Muscle layer of colon (tissue), 2 donors: ENCODE measurements around the gene KCNAB3.
A peak's percentile ranks its signal among the peaks of the same experiment; 100 is the strongest.

Experiments used
- H3K27ac ChIP-seq: one replicate; pipeline ENCODE4 v1.7.0; 2013; ENCODE audit warnings: low read depth, mild to moderate bottlenecking, low read length, moderate library complexity
- H3K27me3 ChIP-seq, 2 donors: one replicate each; pipeline ENCODE4 v1.7.0; 2013; ENCODE audit warnings: low read length in 2 of 2, mild to moderate bottlenecking in 2 of 2; ENCODE audit not compliant: insufficient read depth in 2 of 2, control insufficient read depth in 1 of 2
- H3K36me3 ChIP-seq: one replicate; pipeline ENCODE4 v1.7.0; 2013; ENCODE audit warnings: mild to moderate bottlenecking, low read length; ENCODE audit not compliant: insufficient read depth
- H3K4me1 ChIP-seq: one replicate; pipeline ENCODE4 v1.7.0; 2013; ENCODE audit warnings: mild to moderate bottlenecking, low read length; ENCODE audit not compliant: insufficient read depth
- H3K4me3 ChIP-seq, 2 donors: one replicate each; pipeline ENCODE4 v1.7.0; 2013; ENCODE audit warnings: low read length in 2 of 2, low read depth in 1 of 2, mild to moderate bottlenecking in 1 of 2, moderate library complexity in 1 of 2
- H3K9ac ChIP-seq: one replicate; pipeline ENCODE4 v1.7.0; 2013; ENCODE audit warnings: low read length
- H3K9me3 ChIP-seq: one replicate; pipeline ENCODE4 v1.7.0; 2013; ENCODE audit warnings: mild to moderate bottlenecking, low read length
- donor health status: abdominal sarcoma.
- donor health status: Adenocarcinoma of cecum.

KCNAB3 gene

DNA sequence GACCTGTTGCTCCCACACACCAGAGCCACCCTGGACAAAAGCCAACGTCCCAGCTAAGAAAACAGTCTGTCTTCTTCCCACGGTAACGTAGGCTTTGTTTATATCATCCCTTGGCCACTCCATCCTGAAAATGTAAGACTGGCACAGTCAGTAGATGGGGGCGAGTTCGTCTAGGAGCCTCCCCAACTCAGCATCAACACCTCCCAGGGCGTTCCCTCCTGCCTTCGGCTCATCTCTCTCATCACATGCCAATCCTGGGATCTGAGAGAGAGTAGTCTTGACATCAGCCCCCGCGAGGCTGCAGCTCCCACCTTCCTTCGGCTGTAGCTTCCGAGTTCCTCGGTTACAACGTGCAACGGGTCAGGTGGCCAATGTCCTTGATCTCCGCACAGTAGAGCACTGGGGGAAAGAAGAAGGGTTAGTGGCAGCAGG is 14.5 kb downstream of the KCNAB3 start:
- peaks cover 23% of the 10 kb centered on the region for H3K36me3 ChIP-seq
- peaks cover 15% of the 10 kb centered on the region for H3K4me1 ChIP-seq
- peak overlapping the region; percentile 95 for H3K27ac ChIP-seq
- H3K27me3 ChIP-seq = no peaks in the 10 kb centered on the region
- H3K9me3 ChIP-seq = no peaks in the 10 kb centered on the region
- peak overlapping the region; percentile 50 to 83 for H3K4me3 ChIP-seq
- H3K9ac ChIP-seq = peak overlapping the region; percentile 73

DNA sequence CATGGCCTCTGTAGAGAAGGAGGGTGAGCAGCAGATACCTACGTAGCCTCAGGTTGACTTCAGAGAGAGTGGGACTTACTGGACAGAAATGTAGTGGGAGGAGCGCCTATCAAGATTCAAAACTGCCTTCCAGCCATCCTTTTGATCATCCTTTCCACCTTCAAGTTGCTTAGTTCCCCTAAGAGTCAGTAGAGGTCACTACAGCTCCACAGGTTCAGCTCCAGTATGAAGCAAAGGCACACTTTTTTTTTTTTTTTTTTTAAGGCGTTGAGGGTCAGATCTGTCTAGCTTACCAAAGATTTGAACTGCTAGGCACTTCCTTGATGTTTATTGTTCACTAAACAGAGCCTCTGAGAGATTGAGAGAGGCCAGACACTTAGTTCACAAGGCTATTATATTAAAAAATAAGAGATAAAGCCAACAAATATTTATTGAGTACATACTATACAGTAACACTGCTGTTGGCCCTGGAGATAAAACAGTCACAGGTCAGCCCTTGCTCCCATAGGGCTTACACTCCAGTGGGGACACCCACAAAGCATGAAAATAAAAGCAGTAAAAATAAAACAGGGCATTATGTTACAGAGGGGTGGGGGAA is 16.6 kb downstream of the KCNAB3 start:
- Histone ChIP-seq H3K4me1 (peaks cover 15% of the 10 kb centered on the region), H3K27ac (no peak overlapping the region), H3K9ac (no peak overlapping the region), H3K27me3 (no peaks in the 10 kb centered on the region), H3K9me3 (no peaks in the 10 kb centered on the region), H3K4me3 (no peak overlapping the region), H3K36me3 (peaks cover 42% of the 10 kb centered on the region)

DNA sequence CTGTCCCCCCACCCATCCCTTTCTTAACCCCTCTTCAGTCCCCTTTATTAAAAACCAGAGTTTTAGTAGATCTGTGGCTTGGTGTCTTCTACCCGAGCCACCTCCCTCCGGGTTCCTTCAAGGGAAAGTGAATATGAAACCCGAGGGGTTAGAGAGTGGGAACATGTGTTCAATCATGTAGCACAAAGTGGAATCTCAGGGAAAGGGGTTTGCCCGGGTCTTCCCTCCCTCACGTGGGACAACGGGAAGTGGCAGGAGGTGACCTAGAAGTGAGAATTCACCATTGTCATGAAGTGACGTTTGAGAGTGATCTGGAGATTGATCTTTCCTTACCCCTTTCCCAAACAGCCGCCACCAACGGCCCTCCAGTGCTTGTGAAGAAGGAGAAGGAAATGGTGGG is 18.5 kb downstream of the KCNAB3 start:
- Histone ChIP-seq H3K36me3 (peaks cover 61% of the 10 kb centered on the region), H3K9ac (no peak overlapping the region), H3K4me3 (no peak overlapping the region), H3K4me1 (peaks cover 6% of the 10 kb centered on the region), H3K27ac (no peak overlapping the region), H3K9me3 (no peaks in the 10 kb centered on the region), H3K27me3 (no peaks in the 10 kb centered on the region)

DNA sequence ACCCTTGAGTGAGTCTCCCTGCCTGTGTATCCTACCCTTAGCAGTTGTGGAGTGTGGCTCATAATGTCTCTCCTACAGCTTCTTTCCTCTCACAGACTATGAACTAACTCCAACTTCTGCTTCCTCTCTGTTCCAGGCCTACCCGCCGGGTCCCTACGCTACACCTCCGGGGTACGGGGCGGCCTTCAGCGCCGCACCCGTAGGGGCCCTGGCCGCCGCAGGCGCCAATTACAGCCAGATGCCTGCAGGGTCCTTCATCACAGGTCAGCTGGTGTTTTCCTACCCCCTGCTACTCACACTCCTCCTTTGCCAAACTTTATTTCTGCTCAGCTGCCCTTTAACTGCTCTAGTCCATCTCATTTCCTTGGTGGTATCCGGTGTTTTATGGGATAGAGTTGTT is 18.9 kb downstream of the KCNAB3 start:
- Histone ChIP-seq H3K4me3 (no peak overlapping the region), H3K27ac (no peak overlapping the region), H3K9ac (no peak overlapping the region), H3K36me3 (peaks cover 65% of the 10 kb centered on the region), H3K27me3 (no peaks in the 10 kb centered on the region), H3K4me1 (peaks cover 6% of the 10 kb centered on the region), H3K9me3 (no peaks in the 10 kb centered on the region)

DNA sequence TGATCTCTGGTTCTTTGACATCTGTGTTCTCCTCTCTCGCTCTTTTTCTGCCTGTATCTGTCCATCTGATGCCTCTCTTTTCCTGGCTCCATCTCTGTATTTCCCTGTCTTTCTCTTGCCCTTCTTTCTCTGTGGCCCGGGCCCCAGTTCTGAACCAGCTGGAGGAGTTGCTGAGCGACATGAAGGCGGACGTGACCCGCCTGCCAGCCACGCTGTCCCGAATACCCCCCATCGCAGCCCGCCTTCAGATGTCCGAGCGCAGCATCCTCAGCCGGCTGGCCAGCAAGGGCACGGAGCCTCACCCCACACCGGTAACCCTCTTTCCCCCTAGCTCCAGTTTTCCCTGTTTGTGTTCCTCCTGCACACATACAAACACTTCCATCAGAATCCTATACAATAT is 19.4 kb downstream of the KCNAB3 start:
- Histone ChIP-seq H3K9me3 (no peaks in the 10 kb centered on the region), H3K36me3 (peaks cover 70% of the 10 kb centered on the region), H3K27ac (no peak overlapping the region), H3K9ac (no peak overlapping the region), H3K4me1 (peaks cover 5% of the 10 kb centered on the region), H3K27me3 (no peaks in the 10 kb centered on the region), H3K4me3 (no peak overlapping the region)

DNA sequence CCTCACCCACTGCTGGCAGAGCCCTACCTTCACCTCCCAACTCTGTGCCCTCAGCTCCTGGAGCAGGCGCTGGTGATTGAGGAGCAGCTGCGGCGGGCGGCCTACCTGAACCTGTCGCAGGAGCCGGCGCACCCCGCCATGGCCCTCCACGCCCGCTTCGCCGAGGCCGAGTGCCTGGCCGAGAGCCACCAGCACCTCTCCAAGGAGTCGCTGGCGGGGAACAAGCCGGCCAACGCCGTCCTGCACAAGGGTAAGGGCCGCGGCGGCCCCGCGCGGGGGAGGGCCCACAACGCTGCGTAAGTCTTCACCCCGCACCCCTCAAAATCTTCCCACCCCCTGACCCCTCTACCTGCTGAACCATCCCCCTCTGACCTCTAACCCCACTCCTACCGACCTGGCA is 20.6 kb downstream of the KCNAB3 start:
- Histone ChIP-seq H3K36me3 (peaks cover 82% of the 10 kb centered on the region), H3K9ac (no peak overlapping the region), H3K4me1 (no peaks in the 10 kb centered on the region), H3K4me3 (no peak overlapping the region), H3K27ac (no peak overlapping the region), H3K9me3 (no peaks in the 10 kb centered on the region), H3K27me3 (no peaks in the 10 kb centered on the region)

DNA sequence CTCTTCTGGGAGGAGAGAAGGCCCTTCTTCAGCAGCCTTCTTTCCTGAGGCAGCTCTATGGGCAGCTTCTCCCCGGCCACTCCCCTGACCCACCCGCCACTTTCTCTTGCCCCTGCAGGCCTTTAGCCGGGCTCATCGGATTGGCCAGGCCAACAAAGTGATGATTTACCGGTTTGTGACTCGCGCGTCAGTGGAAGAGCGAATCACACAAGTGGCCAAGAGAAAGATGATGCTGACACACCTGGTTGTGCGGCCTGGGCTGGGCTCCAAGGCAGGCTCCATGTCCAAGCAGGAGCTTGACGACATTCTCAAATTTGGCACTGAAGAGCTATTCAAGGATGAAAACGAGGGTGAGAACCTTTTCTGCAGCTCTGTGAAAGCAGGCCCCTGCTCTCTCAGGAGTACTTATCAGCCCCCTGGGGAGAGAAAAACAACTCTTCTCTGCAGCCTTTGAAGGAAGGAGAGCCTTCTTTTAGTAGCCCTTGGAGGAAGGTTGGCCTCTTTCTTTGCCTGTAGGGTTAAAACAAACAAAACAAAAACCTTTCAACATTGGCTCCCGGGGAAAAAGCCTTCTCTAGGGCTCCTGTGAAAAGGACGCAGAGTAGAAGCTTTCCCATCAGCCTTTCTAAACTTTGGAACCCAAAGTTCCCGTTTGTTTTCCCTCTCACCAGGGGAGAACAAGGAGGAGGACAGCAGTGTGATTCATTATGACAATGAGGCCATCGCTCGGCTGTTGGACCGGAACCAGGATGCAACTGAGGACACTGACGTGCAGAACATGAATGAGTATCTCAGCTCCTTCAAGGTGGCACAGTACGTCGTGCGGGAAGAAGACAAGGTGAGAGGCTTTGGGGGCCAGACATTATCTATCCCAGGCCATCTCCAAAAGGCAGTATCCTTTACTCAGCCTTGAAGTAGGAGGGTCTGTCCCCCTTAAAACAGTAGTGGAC is 26.2 kb downstream of the KCNAB3 start:
- peaks cover 96% of the 10 kb centered on the region for H3K36me3 ChIP-seq
- H3K27me3 ChIP-seq = no peaks in the 10 kb centered on the region
- H3K9ac ChIP-seq = no peak overlapping the region
- no peak overlapping the region for H3K4me3 ChIP-seq
- no peak overlapping the region for H3K27ac ChIP-seq
- no peaks in the 10 kb centered on the region for H3K9me3 ChIP-seq
- H3K4me1 ChIP-seq = no peaks in the 10 kb centered on the region

DNA sequence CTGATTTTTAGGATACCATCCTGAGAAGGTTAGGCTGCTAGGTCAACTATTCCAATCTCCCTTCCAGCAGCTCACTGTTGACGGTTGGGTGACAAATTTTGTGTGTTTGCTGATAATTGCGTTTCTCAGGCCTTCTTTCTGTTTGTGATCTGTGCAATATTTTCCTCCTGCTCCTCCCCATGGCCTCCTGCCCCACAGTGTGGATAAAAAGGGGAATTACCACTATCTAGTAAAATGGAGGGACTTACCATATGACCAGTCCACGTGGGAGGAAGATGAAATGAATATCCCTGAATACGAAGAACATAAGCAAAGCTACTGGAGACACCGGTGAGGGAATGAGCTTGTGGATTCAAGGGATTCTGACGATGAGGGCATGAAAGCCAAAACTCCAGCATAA is 31.9 kb downstream of the KCNAB3 start:
- peaks cover 80% of the 10 kb centered on the region for H3K36me3 ChIP-seq
- H3K9ac ChIP-seq = peak overlapping the region; percentile 5
- H3K4me3 ChIP-seq = no peak overlapping the region
- no peaks in the 10 kb centered on the region for H3K4me1 ChIP-seq
- H3K9me3 ChIP-seq = no peaks in the 10 kb centered on the region
- no peak overlapping the region for H3K27ac ChIP-seq
- no peaks in the 10 kb centered on the region for H3K27me3 ChIP-seq

DNA sequence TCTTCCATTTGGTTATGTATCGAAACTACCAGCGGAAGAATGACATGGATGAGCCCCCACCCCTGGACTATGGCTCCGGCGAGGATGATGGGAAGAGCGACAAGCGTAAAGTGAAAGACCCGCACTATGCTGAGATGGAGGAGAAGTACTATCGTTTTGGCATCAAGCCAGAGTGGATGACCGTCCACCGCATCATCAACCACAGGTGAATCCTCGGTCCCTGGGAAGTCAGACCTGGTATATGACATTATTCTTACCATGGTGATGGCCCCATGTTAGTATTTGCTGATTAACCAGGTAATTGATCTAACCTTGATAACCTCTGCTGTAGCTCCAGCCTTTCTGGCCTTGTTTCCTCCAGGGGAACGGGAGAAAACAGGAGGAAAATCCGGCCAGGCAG is 32.6 kb downstream of the KCNAB3 start:
- no peaks in the 10 kb centered on the region for H3K27me3 ChIP-seq
- H3K4me3 ChIP-seq = no peak overlapping the region
- peak overlapping the region; percentile 5 for H3K9ac ChIP-seq
- H3K9me3 ChIP-seq = no peaks in the 10 kb centered on the region
- no peaks in the 10 kb centered on the region for H3K4me1 ChIP-seq
- no peak overlapping the region for H3K27ac ChIP-seq
- H3K36me3 ChIP-seq = peaks cover 77% of the 10 kb centered on the region

DNA sequence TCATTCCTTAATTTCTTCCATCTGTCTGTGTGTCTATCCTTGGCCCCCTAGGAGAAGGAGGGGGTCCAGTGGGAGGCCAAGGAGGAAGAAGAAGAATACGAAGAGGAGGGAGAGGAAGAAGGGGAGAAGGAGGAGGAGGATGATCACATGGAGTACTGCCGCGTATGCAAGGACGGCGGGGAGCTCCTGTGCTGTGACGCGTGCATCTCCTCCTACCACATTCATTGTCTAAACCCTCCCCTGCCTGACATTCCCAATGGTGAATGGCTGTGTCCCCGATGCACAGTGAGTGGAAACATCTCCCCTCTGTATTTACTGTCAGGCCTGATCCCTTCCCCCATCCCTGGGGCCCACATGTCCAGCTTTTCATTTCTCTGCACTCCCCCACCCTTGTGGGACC is 34.8 kb downstream of the KCNAB3 start:
- Histone ChIP-seq H3K4me1 (peaks cover 6% of the 10 kb centered on the region), H3K27me3 (no peaks in the 10 kb centered on the region), H3K9me3 (no peaks in the 10 kb centered on the region), H3K4me3 (no peak overlapping the region), H3K36me3 (peaks cover 75% of the 10 kb centered on the region), H3K27ac (no peak overlapping the region), H3K9ac (no peak overlapping the region)

DNA sequence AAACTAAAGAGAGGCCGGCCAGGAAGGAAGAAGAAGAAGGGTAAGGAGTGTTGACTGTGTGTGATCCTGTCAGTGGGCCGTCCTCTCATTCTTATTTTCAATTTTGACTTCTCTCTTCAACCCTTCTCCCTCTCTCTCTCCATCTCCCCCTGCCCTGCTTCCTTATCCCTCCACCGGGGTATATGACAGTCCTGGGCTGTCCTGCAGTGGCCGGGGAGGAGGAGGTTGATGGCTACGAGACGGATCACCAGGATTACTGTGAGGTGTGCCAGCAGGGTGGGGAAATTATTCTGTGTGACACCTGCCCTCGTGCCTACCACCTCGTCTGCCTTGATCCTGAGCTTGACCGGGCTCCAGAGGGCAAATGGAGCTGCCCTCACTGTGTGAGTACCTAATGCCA is 35.4 kb downstream of the KCNAB3 start:
- Histone ChIP-seq H3K4me3 (no peak overlapping the region), H3K36me3 (peaks cover 69% of the 10 kb centered on the region), H3K27me3 (no peaks in the 10 kb centered on the region), H3K9me3 (no peaks in the 10 kb centered on the region), H3K9ac (no peak overlapping the region), H3K27ac (no peak overlapping the region), H3K4me1 (peaks cover 13% of the 10 kb centered on the region)
